Measurements from ENCODE around the gene PRPF40B. TPM values are rescaled to one million over a fixed set of nuclear protein-coding genes. Genes with fewer than 3 reads are reported as not detected.

Gene PRPF40B
- total and polyA plus RNA-seq, 2 of the 13 experiments (the other 11 are each of a cell fraction or from before 2014, with no cell fraction given) = 5.0 to 7.8 TPM

DNA sequence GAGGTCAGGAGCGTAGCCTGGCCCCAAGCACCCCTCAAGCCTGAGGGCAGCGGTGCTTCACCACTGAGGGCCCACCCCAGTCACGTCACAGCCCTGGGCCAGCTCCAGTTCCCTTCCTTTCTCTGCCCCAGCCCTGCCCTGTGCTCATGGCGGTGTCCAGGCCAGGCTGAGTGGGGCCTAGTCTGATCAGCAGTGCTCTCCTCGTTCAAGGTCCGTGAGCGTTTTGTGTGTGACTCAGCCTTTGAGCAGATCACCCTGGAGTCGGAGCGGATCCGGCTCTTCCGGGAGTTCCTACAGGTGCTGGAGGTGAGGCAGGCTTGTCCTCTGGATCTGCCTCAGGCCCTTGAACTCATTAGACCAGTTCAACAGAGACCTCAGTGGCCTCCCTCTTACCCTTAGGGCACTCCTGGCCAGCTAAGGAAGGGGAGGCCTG is 19.0 kb downstream of the PRPF40B start (continued):
- TF ChIP-seq MED8 (CRISPR knock-in tag; IDR thresholded peaks at IDR 0.05; ENCODE audit: insufficient replicate concordance) (no peak), ONECUT2 (CRISPR knock-in tag; IDR thresholded peaks at IDR 0.05) (0 out of 2 replicates have a peak, but pooled peaks have one; percentile 20), NFE2L2 (IDR thresholded peaks at IDR 0.05; ENCODE audit: low read length) (no peak), EZH2 (conservative IDR thresholded peaks at IDR 0.05; ENCODE audit: low read depth, low read length) (no peak), ZNF260 (CRISPR knock-in tag; IDR thresholded peaks at IDR 0.05; ENCODE audit: borderline replicate concordance, low read depth) (no peak), ZC3H13 (CRISPR knock-in tag; IDR thresholded peaks at IDR 0.05) (no peak), ZNF282 (IDR thresholded peaks at IDR 0.05; ENCODE audit: partially characterized antibody) (no peak), SP5 (CRISPR knock-in tag; IDR thresholded peaks at IDR 0.05; ENCODE audit: borderline replicate concordance, low read depth) (no peak)
- TF ChIP-seq, protein P1, sequence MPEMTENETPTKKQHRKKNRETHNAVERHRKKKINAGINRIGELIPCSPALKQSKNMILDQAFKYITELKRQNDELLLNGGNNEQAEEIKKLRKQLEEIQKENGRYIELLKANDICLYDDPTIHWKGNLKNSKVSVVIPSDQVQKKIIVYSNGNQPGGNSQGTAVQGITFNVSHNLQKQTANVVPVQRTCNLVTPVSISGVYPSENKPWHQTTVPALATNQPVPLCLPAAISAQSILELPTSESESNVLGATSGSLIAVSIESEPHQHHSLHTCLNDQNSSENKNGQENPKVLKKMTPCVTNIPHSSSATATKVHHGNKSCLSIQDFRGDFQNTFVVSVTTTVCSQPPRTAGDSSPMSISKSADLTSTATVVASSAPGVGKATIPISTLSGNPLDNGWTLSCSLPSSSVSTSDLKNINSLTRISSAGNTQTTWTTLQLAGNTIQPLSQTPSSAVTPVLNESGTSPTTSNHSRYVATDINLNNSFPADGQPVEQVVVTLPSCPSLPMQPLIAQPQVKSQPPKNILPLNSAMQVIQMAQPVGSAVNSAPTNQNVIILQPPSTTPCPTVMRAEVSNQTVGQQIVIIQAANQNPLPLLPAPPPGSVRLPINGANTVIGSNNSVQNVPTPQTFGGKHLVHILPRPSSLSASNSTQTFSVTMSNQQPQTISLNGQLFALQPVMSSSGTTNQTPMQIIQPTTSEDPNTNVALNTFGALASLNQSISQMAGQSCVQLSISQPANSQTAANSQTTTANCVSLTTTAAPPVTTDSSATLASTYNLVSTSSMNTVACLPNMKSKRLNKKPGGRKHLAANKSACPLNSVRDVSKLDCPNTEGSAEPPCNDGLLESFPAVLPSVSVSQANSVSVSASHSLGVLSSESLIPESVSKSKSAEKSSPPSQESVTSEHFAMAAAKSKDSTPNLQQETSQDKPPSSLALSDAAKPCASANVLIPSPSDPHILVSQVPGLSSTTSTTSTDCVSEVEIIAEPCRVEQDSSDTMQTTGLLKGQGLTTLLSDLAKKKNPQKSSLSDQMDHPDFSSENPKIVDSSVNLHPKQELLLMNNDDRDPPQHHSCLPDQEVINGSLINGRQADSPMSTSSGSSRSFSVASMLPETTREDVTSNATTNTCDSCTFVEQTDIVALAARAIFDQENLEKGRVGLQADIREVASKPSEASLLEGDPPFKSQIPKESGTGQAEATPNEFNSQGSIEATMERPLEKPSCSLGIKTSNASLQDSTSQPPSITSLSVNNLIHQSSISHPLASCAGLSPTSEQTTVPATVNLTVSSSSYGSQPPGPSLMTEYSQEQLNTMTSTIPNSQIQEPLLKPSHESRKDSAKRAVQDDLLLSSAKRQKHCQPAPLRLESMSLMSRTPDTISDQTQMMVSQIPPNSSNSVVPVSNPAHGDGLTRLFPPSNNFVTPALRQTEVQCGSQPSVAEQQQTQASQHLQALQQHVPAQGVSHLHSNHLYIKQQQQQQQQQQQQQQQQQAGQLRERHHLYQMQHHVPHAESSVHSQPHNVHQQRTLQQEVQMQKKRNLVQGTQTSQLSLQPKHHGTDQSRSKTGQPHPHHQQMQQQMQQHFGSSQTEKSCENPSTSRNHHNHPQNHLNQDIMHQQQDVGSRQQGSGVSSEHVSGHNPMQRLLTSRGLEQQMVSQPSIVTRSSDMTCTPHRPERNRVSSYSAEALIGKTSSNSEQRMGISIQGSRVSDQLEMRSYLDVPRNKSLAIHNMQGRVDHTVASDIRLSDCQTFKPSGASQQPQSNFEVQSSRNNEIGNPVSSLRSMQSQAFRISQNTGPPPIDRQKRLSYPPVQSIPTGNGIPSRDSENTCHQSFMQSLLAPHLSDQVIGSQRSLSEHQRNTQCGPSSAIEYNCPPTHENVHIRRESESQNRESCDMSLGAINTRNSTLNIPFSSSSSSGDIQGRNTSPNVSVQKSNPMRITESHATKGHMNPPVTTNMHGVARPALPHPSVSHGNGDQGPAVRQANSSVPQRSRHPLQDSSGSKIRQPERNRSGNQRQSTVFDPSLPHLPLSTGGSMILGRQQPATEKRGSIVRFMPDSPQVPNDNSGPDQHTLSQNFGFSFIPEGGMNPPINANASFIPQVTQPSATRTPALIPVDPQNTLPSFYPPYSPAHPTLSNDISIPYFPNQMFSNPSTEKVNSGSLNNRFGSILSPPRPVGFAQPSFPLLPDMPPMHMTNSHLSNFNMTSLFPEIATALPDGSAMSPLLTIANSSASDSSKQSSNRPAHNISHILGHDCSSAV (CRISPR knock-in tag; IDR thresholded peaks at IDR 0.05; ENCODE audit: borderline replicate concordance) = no peak
- TF ChIP-seq, protein P2, sequence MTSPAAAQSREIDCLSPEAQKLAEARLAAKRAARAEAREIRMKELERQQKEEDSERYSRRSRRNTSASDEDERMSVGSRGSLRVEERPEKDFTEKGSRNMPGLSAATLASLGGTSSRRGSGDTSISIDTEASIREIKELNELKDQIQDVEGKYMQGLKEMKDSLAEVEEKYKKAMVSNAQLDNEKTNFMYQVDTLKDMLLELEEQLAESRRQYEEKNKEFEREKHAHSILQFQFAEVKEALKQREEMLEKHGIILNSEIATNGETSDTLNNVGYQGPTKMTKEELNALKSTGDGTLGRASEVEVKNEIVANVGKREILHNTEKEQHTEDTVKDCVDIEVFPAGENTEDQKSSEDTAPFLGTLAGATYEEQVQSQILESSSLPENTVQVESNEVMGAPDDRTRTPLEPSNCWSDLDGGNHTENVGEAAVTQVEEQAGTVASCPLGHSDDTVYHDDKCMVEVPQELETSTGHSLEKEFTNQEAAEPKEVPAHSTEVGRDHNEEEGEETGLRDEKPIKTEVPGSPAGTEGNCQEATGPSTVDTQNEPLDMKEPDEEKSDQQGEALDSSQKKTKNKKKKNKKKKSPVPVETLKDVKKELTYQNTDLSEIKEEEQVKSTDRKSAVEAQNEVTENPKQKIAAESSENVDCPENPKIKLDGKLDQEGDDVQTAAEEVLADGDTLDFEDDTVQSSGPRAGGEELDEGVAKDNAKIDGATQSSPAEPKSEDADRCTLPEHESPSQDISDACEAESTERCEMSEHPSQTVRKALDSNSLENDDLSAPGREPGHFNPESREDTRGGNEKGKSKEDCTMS (CRISPR knock-in tag; conservative IDR thresholded peaks at IDR 0.05) = no peak
- TF ChIP-seq, protein P3, sequence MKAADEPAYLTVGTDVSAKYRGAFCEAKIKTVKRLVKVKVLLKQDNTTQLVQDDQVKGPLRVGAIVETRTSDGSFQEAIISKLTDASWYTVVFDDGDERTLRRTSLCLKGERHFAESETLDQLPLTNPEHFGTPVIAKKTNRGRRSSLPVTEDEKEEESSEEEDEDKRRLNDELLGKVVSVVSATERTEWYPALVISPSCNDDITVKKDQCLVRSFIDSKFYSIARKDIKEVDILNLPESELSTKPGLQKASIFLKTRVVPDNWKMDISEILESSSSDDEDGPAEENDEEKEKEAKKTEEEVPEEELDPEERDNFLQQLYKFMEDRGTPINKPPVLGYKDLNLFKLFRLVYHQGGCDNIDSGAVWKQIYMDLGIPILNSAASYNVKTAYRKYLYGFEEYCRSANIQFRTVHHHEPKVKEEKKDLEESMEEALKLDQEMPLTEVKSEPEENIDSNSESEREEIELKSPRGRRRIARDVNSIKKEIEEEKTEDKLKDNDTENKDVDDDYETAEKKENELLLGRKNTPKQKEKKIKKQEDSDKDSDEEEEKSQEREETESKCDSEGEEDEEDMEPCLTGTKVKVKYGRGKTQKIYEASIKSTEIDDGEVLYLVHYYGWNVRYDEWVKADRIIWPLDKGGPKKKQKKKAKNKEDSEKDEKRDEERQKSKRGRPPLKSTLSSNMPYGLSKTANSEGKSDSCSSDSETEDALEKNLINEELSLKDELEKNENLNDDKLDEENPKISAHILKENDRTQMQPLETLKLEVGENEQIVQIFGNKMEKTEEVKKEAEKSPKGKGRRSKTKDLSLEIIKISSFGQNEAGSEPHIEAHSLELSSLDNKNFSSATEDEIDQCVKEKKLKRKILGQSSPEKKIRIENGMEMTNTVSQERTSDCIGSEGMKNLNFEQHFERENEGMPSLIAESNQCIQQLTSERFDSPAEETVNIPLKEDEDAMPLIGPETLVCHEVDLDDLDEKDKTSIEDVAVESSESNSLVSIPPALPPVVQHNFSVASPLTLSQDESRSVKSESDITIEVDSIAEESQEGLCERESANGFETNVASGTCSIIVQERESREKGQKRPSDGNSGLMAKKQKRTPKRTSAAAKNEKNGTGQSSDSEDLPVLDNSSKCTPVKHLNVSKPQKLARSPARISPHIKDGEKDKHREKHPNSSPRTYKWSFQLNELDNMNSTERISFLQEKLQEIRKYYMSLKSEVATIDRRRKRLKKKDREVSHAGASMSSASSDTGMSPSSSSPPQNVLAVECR (CRISPR knock-in tag; IDR thresholded peaks at IDR 0.05; ENCODE audit: borderline replicate concordance) = no peak; the same call in 1 of the 2 replicates
- TF ChIP-seq, protein P4, sequence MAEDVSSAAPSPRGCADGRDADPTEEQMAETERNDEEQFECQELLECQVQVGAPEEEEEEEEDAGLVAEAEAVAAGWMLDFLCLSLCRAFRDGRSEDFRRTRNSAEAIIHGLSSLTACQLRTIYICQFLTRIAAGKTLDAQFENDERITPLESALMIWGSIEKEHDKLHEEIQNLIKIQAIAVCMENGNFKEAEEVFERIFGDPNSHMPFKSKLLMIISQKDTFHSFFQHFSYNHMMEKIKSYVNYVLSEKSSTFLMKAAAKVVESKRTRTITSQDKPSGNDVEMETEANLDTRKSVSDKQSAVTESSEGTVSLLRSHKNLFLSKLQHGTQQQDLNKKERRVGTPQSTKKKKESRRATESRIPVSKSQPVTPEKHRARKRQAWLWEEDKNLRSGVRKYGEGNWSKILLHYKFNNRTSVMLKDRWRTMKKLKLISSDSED (CRISPR knock-in tag; IDR thresholded peaks at IDR 0.05) = no peak

Measured in HepG2 (cell line).